NCI-H2227 (cell line): Measurements from ENCODE around the gene PRRG3.

Experiments used
- DNase-seq: peaks from one replicate; lab custom pipeline; 2025; ENCODE audit not compliant: unreplicated experiment; lab: John Stamatoyannopoulos, UW

PRRG3 gene

GRCh38 chrX:151741606-151742005 is 46.3 kb downstream of the PRRG3 start:
- DNase-seq, result no peak

- no peak for DNase-seq
Measured at GRCh38 chrX:151742311-151742710, 47.1 kb downstream of the PRRG3 start.

- no peak for DNase-seq
Measured at GRCh38 chrX:151743651-151744470, 48.6 kb downstream of the PRRG3 start.

- DNase-seq, result no peak
Measured at GRCh38 chrX:151745651-151746050, 50.4 kb downstream of the PRRG3 start.

- no peak for DNase-seq
Measured at GRCh38 chrX:151746502-151746901, 51.2 kb downstream of the PRRG3 start.

GRCh38 chrX:151750511-151750910 is 55.3 kb downstream of the PRRG3 start:
- DNase-seq, result no peak

GRCh38 chrX:151752847-151753246 is 57.6 kb downstream of the PRRG3 start:
- no peak for DNase-seq

- DNase-seq, result peak; percentile 67
Measured at GRCh38 chrX:151753313-151754046, 58.2 kb downstream of the PRRG3 start.

- DNase-seq, result peak; percentile 16
Measured at GRCh38 chrX:151754047-151754429, 58.8 kb downstream of the PRRG3 start.

- no peak for DNase-seq
Measured at GRCh38 chrX:151754641-151755215, 59.5 kb downstream of the PRRG3 start.
